Endometrium (tissue), 2 donors: ENCODE data around the gene LRRC25.

Experiments
- FAIRE-seq: peaks from 2 replicates; lab custom pipeline; 2012; peaks lifted over from hg19 to GRCh38; lab: Jason Lieb, UNC
- donor health status: control.
- donor health status: control.

The LRRC25 gene

GRCh38 chr19:18435842-18436670, 38.6 kb upstream of the LRRC25 start:
- no peak for FAIRE-seq

- FAIRE-seq = no peak
Observed at GRCh38 chr19:18435178-18435841, 37.9 kb upstream of the LRRC25 start.

- no peak for FAIRE-seq
Observed at GRCh38 chr19:18434411-18435175, 37.2 kb upstream of the LRRC25 start.

- no peak for FAIRE-seq
Observed at GRCh38 chr19:18433735-18434398, 36.4 kb upstream of the LRRC25 start.

- no peak for FAIRE-seq
Observed at GRCh38 chr19:18433015-18433691, 35.7 kb upstream of the LRRC25 start.

- FAIRE-seq = no peak
Observed at GRCh38 chr19:18432275-18433014, 35.0 kb upstream of the LRRC25 start.

- FAIRE-seq = no peak
Observed at GRCh38 chr19:18431351-18432197, 34.2 kb upstream of the LRRC25 start.

- no peak for FAIRE-seq
Observed at GRCh38 chr19:18430417-18431144, 33.2 kb upstream of the LRRC25 start.

GRCh38 chr19:18429717-18430416, 32.4 kb upstream of the LRRC25 start:
- FAIRE-seq = no peak

GRCh38 chr19:18428787-18429674, 31.6 kb upstream of the LRRC25 start:
- no peak for FAIRE-seq

- no peak for FAIRE-seq
Observed at GRCh38 chr19:18428173-18428786, 30.9 kb upstream of the LRRC25 start.

GRCh38 chr19:18427743-18428113, 30.3 kb upstream of the LRRC25 start:
- FAIRE-seq = no peak

- FAIRE-seq = no peak
Observed at GRCh38 chr19:18427080-18427742, 29.8 kb upstream of the LRRC25 start.

- FAIRE-seq = no peak
Observed at GRCh38 chr19:18426416-18426767, 29.0 kb upstream of the LRRC25 start.

GRCh38 chr19:18425515-18426415, 28.3 kb upstream of the LRRC25 start:
- no peak for FAIRE-seq
